ENCODE data around the gene SCIN.
"Not testable (repeated sequence)": the region's sequence is repeated elsewhere in the genome, so short reads cannot be mapped to it uniquely, and the experiment has no call there.

The SCIN gene

DNA sequence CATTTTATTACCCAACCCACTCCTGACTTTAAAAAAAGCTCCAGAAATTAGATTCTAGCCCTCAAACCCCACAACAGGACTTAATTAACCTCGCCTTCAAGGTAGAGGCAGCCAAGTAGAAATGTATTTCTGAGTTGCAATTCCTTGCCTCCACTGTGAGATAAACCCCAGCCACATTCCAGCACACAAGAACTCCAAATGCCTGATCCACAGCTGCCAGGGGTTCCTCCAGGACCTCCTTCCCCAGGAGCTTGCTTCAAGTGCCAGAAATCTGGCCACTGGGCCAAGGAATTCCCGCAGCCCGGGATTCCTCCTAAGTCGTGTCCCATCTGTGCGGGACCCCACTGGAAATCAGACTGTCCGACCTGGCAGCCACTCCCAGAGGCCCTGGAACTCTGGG lies 91.1 kb downstream of the SCIN start:
- no peak for DNase-seq (ENCODE audit: low read depth)
- TF ChIP-seq, protein P1, sequence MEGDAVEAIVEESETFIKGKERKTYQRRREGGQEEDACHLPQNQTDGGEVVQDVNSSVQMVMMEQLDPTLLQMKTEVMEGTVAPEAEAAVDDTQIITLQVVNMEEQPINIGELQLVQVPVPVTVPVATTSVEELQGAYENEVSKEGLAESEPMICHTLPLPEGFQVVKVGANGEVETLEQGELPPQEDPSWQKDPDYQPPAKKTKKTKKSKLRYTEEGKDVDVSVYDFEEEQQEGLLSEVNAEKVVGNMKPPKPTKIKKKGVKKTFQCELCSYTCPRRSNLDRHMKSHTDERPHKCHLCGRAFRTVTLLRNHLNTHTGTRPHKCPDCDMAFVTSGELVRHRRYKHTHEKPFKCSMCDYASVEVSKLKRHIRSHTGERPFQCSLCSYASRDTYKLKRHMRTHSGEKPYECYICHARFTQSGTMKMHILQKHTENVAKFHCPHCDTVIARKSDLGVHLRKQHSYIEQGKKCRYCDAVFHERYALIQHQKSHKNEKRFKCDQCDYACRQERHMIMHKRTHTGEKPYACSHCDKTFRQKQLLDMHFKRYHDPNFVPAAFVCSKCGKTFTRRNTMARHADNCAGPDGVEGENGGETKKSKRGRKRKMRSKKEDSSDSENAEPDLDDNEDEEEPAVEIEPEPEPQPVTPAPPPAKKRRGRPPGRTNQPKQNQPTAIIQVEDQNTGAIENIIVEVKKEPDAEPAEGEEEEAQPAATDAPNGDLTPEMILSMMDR (conservative IDR thresholded peaks at IDR 0.05; ENCODE audit: control insufficient read depth, insufficient read depth, low read depth, low read length): no peak
- no peak overlapping the region for H3K4me3 ChIP-seq (ENCODE audit: control insufficient read depth, low read depth, low read length)

DNA sequence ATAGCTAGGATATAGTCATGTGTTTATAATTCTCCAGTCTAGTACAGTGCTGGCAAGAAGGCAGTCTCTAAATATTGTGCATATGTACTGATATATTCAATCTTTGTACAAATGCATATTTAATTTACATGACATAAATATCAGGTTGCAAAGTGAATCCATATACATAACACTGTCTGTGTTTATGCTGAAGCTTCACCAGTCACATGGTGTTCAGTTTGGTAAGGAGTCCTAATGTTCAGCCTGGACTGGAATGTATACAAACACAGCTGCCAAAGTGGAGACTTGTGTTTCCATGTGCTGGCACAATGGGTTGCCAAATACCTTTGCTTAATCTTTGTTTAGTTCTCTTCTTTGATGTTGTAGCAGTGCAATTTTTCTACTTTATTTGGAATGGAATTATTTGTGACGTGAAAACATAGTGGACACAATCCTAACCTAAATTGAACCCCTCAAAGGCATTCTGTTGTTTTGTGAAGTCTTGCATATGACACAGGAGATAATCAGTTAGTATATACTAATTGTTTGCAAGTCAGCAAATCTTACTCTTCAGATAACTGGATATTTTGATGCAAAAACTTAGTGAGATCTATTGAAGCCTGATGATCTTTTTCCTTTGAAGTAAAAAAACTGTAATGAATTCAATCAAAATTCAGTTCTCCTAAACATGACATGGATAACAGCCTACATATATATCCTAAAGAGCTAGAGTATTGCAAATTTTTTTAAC lies 99.6 kb downstream of the SCIN start:
- TF ChIP-seq, protein P1 (conservative IDR thresholded peaks at IDR 0.05; ENCODE audit: control insufficient read depth, insufficient read depth, low read depth, low read length): no peak
- peak; percentile 31 for DNase-seq (ENCODE audit: low read depth)
- no peak overlapping the region for H3K4me3 ChIP-seq (ENCODE audit: control insufficient read depth, low read depth, low read length)

DNA sequence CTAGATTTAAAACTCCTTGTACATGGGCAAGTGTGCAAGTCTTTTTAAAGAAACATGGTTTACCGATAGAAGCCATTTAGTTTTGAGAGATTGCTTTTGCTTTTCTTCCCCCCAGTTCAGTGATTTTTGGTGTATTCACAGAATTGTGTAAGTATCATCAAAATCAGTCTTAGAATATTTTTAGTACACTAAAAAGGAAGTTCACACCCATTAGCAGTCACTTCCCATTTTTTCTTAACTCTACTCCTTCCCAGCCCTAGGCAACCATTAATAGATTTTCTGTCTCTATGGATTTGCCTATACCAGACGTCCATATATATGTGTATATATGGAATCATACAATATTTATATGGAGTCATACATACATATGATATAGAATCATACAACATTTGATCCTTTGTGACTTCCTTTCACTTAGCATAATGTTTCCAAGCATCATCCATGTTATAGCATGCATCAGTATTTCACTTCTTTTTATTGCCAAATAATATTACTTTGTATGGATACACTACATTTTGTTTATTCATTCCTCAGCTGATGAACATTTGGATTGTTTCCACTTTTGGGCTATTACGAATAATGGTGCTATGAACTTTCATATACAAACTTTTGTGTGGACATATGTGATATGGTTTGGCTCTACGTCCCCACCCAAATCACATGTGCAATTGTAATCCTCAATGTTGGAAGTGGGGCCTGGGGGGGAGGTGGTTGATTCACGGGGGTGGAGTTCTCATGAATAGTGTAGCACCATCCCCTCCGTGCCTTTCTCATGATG lies 100.4 kb downstream of the SCIN start:
- no peak overlapping the region for H3K4me3 ChIP-seq (ENCODE audit: control insufficient read depth, low read depth, low read length)
- no peak for DNase-seq (ENCODE audit: low read depth)
- TF ChIP-seq, protein P1 (conservative IDR thresholded peaks at IDR 0.05; ENCODE audit: control insufficient read depth, insufficient read depth, low read depth, low read length): no peak

DNA sequence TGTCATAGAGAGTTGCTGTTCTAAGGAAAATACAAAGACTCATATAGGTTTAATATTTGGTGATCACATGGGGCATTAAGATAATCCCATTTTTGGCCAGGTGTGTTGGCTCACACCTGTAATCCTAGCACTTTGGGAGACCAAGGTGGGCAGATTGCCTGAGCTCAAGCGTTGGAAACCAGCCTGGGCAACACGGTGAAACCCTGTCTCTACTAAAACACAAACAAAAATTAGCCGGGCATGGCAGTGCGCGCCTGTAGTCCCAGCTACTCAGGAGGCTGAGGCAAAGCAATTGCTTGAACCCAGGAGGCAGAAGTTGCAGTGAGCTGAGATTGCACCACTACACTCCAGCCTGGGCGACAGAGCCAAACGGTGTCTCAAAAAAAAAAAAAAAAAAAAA lies 102.9 kb downstream of the SCIN start:
- H3K4me3 ChIP-seq (ENCODE audit: control insufficient read depth, low read depth, low read length); DNase-seq (ENCODE audit: low read depth): not testable (repeated sequence)

DNA sequence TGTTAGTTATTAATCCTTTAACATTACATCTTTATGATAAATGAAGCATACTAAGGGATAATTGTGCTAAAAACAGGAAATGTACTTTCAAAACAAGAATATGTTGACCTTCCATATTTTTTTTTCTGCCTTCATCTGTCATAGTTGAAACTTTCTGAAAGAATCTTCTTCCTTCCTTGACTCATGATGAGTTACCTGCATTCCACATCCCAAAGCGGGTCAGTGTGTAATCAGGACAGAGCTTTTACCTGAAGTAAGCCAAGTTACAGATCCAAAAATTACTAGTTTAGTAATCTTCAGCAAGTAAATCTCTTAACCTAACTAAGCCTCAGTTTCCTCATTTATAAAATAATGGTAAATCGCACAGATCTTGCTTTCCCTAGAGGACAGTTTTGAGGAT lies 103.5 kb downstream of the SCIN start:
- H3K4me3 ChIP-seq (ENCODE audit: control insufficient read depth, low read depth, low read length): no peak overlapping the region
- no peak for DNase-seq (ENCODE audit: low read depth)
- TF ChIP-seq, protein P1 (conservative IDR thresholded peaks at IDR 0.05; ENCODE audit: control insufficient read depth, insufficient read depth, low read depth, low read length): no peak

DNA sequence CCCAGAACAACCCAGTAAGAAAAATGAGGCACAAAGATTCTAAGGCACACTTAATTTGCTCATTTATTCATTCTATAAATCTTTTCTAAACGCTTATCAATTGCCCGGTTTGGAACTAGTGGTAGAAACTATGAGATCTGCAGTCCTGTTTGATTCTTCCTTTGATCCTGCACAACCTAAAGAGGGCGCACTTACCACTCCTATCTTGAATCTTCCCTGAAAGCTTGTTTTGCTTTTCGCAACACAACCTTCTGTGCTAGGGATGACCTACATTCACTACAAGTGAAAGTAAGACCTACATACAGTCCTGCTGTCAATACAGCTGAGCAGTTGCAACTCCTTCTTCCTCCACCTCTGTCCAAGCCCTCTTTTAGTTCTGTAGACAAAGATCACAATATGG lies 104.3 kb downstream of the SCIN start:
- DNase-seq (ENCODE audit: low read depth): peak; percentile 69
- H3K4me3 ChIP-seq (ENCODE audit: control insufficient read depth, low read depth, low read length): no peak overlapping the region
- TF ChIP-seq, protein P1 (conservative IDR thresholded peaks at IDR 0.05; ENCODE audit: control insufficient read depth, insufficient read depth, low read depth, low read length): peak; percentile 60

All from fibroblast of mammary gland (primary cell).